ENCODE data around the gene GHDC. TPM values are rescaled to one million over a fixed set of nuclear protein-coding genes. Genes with fewer than 3 reads are reported as not detected.

GHDC gene
- total and polyA plus RNA-seq, 2 of the 13 experiments (the other 11 are each of a cell fraction or from before 2014, with no cell fraction given): 15.4 to 22.5 TPM

GRCh38 chr17:42193969-42194899 is at the start of gene GHDC (continued):
- TF ChIP-seq ZBTB34 (CRISPR knock-in tag; IDR thresholded peaks at IDR 0.05) (no peak), GTF2F1 (IDR thresholded peaks at IDR 0.05; ENCODE audit: low read length) (no peak), NKX3-1 (CRISPR knock-in tag; IDR thresholded peaks at IDR 0.05) (no peak; the same call in 1 of the 2 replicates), DNMT1 (CRISPR knock-in tag; IDR thresholded peaks at IDR 0.05) (no peak), ZNF766 (CRISPR knock-in tag; IDR thresholded peaks at IDR 0.05; ENCODE audit: borderline replicate concordance) (0 out of 2 replicates have a peak, but pooled peaks have one; percentile 6), CREB3 (CRISPR knock-in tag; IDR thresholded peaks at IDR 0.05) (no peak), SETDB1 (CRISPR knock-in tag; IDR thresholded peaks at IDR 0.05; ENCODE audit: borderline replicate concordance) (no peak), ZNF720 (CRISPR knock-in tag; IDR thresholded peaks at IDR 0.05) (no peak), SNAPC5 (CRISPR knock-in tag; IDR thresholded peaks at IDR 0.05; ENCODE audit: borderline replicate concordance) (no peak), ZNF556 (CRISPR knock-in tag; IDR thresholded peaks at IDR 0.05; ENCODE audit: borderline replicate concordance) (peak; percentile 65; the same call in 1 of the 2 replicates), ZNF274 (CRISPR knock-in tag; IDR thresholded peaks at IDR 0.05) (no peak), ZBTB46 (CRISPR knock-in tag; IDR thresholded peaks at IDR 0.05; ENCODE audit: borderline replicate concordance) (no peak), ISX (CRISPR knock-in tag; conservative IDR thresholded peaks at IDR 0.05) (no peak), MZF1 (CRISPR knock-in tag; IDR thresholded peaks at IDR 0.05; ENCODE audit: borderline replicate concordance) (no peak), ZBTB8A (CRISPR knock-in tag; IDR thresholded peaks at IDR 0.05; ENCODE audit: borderline replicate concordance, low read depth) (no peak), ZNF484 (CRISPR knock-in tag; IDR thresholded peaks at IDR 0.05; ENCODE audit: borderline replicate concordance, low read depth) (peak; percentile 35; the same call in 1 of the 2 replicates), ZNF724P (CRISPR knock-in tag; IDR thresholded peaks at IDR 0.05; ENCODE audit: borderline replicate concordance) (peak; percentile 86; the same call in 1 of the 2 replicates), HOXA9 (CRISPR knock-in tag; IDR thresholded peaks at IDR 0.05; ENCODE audit: borderline replicate concordance) (no peak), ZC3H4 (CRISPR knock-in tag; IDR thresholded peaks at IDR 0.05; ENCODE audit: borderline replicate concordance) (no peak), ZNF749 (CRISPR knock-in tag; IDR thresholded peaks at IDR 0.05; ENCODE audit: borderline replicate concordance) (no peak), ARID2 (CRISPR knock-in tag; IDR thresholded peaks at IDR 0.05; ENCODE audit: borderline replicate concordance) (no peak), ZNF33B (CRISPR knock-in tag; IDR thresholded peaks at IDR 0.05) (no peak)
